ENCODE measurements around the gene RNF130.

- no peak for TF ChIP-seq CTCF (conservative IDR thresholded peaks at IDR 0.05 in 1 of 2, IDR thresholded peaks at IDR 0.05 in 1 of 2; ENCODE audit: extremely low read depth in 1 of 2, insufficient read depth in 1 of 2, low read depth in 1 of 2, low read length in 2 of 2)
- TF ChIP-seq EZH2 (IDR thresholded peaks at IDR 0.05; ENCODE audit: borderline replicate concordance, low read length) = no peak
Observed at GRCh38 chr5:180096616-180097015, 25.1 kb upstream of the RNF130 start.

Data from mammary epithelial cell (primary cell).